ENCODE measurements around the gene SLC38A10. TPM values are rescaled to one million over a fixed set of nuclear protein-coding genes. Genes with fewer than 3 reads are reported as not detected.

Gene SLC38A10
- polyA plus RNA-seq, 1 donor from 2014 or later: 37.4 TPM

DNA sequence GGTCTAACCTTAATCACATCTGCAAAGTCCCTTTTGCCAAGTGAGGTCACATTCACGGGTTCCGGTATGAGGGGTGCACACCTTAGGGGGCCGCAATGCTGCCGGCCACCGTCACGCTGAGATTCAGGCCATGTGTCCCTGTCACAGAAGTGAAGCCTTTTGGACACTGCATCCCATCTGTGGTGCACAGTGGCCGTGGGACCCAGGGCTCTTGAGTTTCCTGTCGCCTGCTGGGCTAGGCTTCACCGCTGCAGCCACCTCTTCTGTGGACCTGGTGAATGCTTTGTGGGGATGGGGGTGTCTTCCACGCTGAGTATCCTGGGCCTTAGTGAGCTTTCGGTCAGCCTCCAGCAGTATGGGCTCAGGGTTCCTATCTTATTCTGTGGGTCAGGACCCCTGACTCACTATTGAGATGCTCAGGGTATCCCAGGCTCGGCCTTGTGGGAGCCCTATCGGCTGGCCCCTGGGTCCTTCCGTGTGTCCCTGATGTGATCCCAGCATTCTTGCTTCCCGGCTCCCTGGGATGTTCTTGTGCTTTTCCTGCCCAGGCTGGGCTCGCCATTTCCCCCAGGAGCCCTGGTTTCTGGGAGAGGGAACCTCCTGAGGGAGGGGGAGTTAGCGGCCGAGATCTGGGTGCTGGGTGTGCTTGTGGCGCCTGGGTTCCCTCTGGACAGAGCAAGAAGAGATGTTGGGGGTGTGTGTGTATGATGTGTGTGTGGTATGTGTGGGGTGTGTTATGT, 4.9 kb upstream of the SLC38A10 start:
- H3K4me3 ChIP-seq (ENCODE audit: low read length): no peak overlapping the region
- no peaks in the 10 kb centered on the region for H3K27me3 ChIP-seq (ENCODE audit: insufficient read depth, low read depth, low read length)
- H2AFZ ChIP-seq (ENCODE audit: low read depth, low read length): no peak overlapping the region
- no peaks in the 10 kb centered on the region for H3F3A ChIP-seq (ENCODE audit: insufficient read depth, low read length, poor library complexity, severe bottlenecking)
- peaks cover 6% of the 10 kb centered on the region for H3K79me2 ChIP-seq (replicated peaks; ENCODE audit: insufficient read depth, low read length)
- H3K27ac ChIP-seq (ENCODE audit: low read length): no peak overlapping the region
- H3K9ac ChIP-seq (ENCODE audit: low read length): no peak overlapping the region
- H3K9me3 ChIP-seq (ENCODE audit: low read length): no peaks in the 10 kb centered on the region
- H3K36me3 ChIP-seq (ENCODE audit: insufficient read depth, low read length): no peaks in the 10 kb centered on the region
- H3K4me2 ChIP-seq (ENCODE audit: low read length): no peak overlapping the region
- TF ChIP-seq CTCF (IDR thresholded peaks at IDR 0.05; ENCODE audit: poor library complexity, severe bottlenecking) (no peak), TAF1 (IDR thresholded peaks at IDR 0.05; ENCODE audit: low read depth) (no peak), EP300 (conservative IDR thresholded peaks at IDR 0.05; ENCODE audit: poor library complexity, severe bottlenecking) (no peak), MXI1 (conservative IDR thresholded peaks at IDR 0.05; ENCODE audit: poor library complexity, severe bottlenecking) (no peak), REST (IDR thresholded peaks at IDR 0.05; ENCODE audit: borderline replicate concordance) (no peak), EZH2 (IDR thresholded peaks at IDR 0.05; ENCODE audit: borderline replicate concordance, insufficient read depth, low read length, poor library complexity, severe bottlenecking) (no peak), SMC3 (conservative IDR thresholded peaks at IDR 0.05; ENCODE audit: poor library complexity) (no peak), RAD21 (conservative IDR thresholded peaks at IDR 0.05) (no peak), POLR2AphosphoS5 (IDR thresholded peaks at IDR 0.05) (no peak)
- no peaks in the 10 kb centered on the region for H4K20me1 ChIP-seq (ENCODE audit: insufficient read depth)
- H3K9me2 ChIP-seq (ENCODE audit: insufficient read depth, low read length): no peaks in the 10 kb centered on the region

DNA sequence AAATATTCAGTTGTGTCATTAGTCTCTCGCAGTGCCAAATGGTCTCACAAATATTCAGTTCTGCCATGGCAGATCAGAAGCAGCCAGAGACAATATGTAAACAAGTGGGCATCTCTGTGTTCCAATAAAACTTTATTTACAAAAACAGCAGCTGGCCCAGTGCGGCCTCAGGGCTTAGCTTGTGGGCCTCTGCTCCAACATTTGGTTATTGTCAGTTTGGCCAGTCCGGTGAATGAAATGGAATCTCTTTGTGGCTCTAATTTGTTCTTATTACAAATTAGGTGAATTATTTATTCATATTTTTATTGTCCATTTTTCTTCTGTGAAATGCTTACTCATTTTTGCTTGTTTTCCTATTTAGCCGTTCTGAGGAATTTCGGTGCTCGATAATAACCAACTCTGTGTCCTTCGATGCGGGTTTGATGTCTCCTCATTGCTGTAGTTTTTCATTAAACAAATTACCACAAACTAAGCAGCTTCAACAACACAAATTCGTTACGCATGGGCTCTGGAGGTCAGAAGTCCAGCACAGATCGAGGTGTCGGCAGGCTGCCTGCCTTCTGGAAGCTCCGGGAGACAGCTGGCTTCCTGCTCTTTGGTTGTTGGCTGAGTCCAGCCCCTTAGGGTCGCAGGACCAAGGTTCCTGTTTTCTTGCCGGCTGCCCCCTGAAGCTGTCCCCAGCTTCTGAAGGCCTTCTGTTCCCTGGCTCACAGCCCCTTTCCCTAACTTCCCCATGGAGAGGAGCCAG, 4.1 kb upstream of the SLC38A10 start:
- H3K4me2 ChIP-seq (ENCODE audit: low read length): no peak overlapping the region
- no peaks in the 10 kb centered on the region for H3K27me3 ChIP-seq (ENCODE audit: insufficient read depth, low read depth, low read length)
- no peaks in the 10 kb centered on the region for H3K9me2 ChIP-seq (ENCODE audit: insufficient read depth, low read length)
- H3F3A ChIP-seq (ENCODE audit: insufficient read depth, low read length, poor library complexity, severe bottlenecking): no peaks in the 10 kb centered on the region
- H3K9ac ChIP-seq (ENCODE audit: low read length): no peak overlapping the region
- H3K27ac ChIP-seq (ENCODE audit: low read length): no peak overlapping the region
- H4K20me1 ChIP-seq (ENCODE audit: insufficient read depth): no peaks in the 10 kb centered on the region
- H3K79me2 ChIP-seq (replicated peaks; ENCODE audit: insufficient read depth, low read length): peaks cover 11% of the 10 kb centered on the region
- TF ChIP-seq REST (IDR thresholded peaks at IDR 0.05; ENCODE audit: borderline replicate concordance): no peak
- TF ChIP-seq TAF1 (IDR thresholded peaks at IDR 0.05; ENCODE audit: low read depth): no peak
- TF ChIP-seq RAD21 (conservative IDR thresholded peaks at IDR 0.05): no peak
- no peak for TF ChIP-seq SMC3 (conservative IDR thresholded peaks at IDR 0.05; ENCODE audit: poor library complexity)
- TF ChIP-seq EP300 (conservative IDR thresholded peaks at IDR 0.05; ENCODE audit: poor library complexity, severe bottlenecking): no peak
- no peaks in the 10 kb centered on the region for H3K9me3 ChIP-seq (ENCODE audit: low read length)
- no peak overlapping the region for H2AFZ ChIP-seq (ENCODE audit: low read depth, low read length)
- no peak overlapping the region for H3K4me3 ChIP-seq (ENCODE audit: low read length)
- no peaks in the 10 kb centered on the region for H3K36me3 ChIP-seq (ENCODE audit: insufficient read depth, low read length)
